Sciatic nerve (tissue), 2 donors: ENCODE data around the gene MUC7. TPM values are rescaled to one million over a fixed set of nuclear protein-coding genes. Genes with fewer than 3 reads are reported as not detected.
"Not testable (repeated sequence)": the region's sequence is repeated elsewhere in the genome, so short reads cannot be mapped to it uniquely, and the experiment has no call there.

ENCODE experiments used
- ATAC-seq: fragments of 200-7000 bp; cut with Tn5 transposase; one replicate; pipeline ENCODE4 v1.9.1; 2020; ENCODE audit warnings: mild to moderate bottlenecking, moderate library complexity
- DNase-seq: peaks from one replicate; pipeline ENCODE4 v3.0.0-alpha.2; 2020; ENCODE audit warnings: low spot score
- intact Hi-C: fragments of 100-400 bp; cut with DNase I; formaldehyde crosslinking; loops from one replicate; pipeline ENCODE4 v1.14.2; 2022
- total RNA-seq: library from RNA; stranded (reverse); fragmentation: NEBNext Ultra II Directional; extraction: Animal tissue kit (Norgen Biotek cat#: 25700); gene quantifications from one replicate; pipeline ENCODE4 v1.2.1, GENCODE V29; 2021
- donor health status: DM: no; HTN: no; CAD: no.
- donor health status: DM: no; HTN: no; CAD: no.

MUC7 gene
- not detected for total RNA-seq

- ATAC-seq (no peak), DNase-seq (no peak)
- intact Hi-C loops = no loop called here
These were observed at the start of gene MUC7 for GRCh38 chr4:70471897-70472296. Gene MUC7 (plus strand): TSS chr4:70472197. CDS start chr4:70474022, 1,825 bp downstream.

DNA sequence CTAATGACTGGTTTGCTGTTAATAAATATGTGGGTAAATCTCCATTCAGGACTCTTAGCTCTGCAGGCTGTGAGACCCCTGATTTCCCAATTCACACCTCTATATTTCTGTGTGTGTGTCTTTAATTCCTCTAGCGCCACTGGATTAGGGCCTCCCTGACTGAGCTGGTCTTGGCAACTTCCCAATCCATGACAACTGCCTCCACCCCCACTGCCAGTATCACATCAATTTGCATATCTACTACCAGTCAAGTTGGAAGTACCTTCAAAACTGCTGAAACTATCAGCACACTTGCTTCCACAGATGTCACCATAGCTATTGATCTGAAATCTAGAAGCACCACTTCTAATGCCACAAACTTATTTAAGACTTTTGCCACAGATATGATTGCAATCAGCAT lies 46.7 kb upstream of the MUC7 start:
- intact Hi-C loops = no loop called here
- DNase-seq (no peak), ATAC-seq (no peak)

GRCh38 chr4:70426789-70427188 lies 45.2 kb upstream of the MUC7 start:
- DNase-seq (no peak), ATAC-seq (no peak)
- intact Hi-C loops = no loop called here

DNA sequence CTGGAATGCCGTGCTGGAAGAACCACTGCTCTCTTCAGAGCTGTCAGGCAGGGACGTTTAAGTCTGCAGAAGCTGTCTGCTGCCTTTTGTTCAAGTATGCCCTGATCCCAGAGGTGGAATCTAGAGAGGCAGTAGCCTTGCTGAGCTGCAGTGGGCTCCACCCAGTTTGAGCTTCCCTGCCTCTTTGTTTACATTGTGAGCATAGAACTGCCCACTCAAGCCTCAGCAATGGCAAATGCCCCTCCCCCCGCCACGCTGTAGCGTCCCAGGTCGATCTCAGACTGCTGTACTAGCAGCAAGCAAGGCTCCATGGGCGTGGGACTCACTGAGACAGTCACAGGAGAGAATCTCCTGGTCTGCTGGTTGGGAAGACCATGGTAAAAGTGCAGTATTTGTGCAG lies 34.8 kb upstream of the MUC7 start:
- no peak for ATAC-seq
- intact Hi-C loops = no loop called here

GRCh38 chr4:70442474-70442873 lies 29.5 kb upstream of the MUC7 start:
- DNase-seq (no peak), ATAC-seq (no peak)
- intact Hi-C loops = no loop called here

More for the DNA sequence above, 34.8 kb upstream of the MUC7 start:
- DNase-seq = no peak

DNA sequence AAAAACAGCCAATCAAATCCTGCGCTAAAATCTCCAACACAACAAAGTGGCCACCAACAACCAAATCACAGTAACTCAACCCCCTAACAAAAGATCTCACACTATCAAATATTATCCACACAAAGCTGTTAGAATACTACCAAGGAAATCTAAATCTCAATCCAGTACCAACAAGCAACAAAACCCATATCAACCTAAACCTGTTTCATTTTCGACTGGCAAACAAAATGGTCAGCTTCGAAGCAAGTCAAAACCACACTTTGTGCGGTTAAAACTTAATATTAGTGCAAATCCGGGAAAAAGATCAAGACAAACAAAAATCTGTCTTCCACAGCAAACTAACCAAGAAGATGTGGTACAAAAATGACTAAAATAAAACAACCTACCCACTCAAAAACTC lies 28.7 kb upstream of the MUC7 start:
- intact Hi-C loops = no loop called here
- ATAC-seq (no peak), DNase-seq (no peak)

DNA sequence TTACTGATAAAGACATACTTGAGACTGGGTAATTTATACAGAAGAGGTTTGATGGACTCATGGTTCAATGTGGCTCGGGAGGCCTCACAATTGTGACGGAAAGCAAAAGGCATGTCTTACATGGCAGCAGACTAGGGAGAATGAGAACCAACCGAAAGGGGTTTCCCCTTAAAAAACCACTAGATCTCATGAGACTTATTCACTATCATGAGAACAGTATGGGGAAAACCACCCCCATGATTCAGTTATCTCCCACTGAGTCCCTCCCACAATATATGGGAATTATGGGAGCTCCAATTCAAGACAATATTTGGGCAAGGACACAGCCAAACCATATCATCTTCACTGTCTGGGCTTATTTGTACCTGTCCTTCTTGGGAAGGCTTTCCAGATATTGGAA lies 22.8 kb upstream of the MUC7 start:
- intact Hi-C loops = no loop called here
- ATAC-seq (no peak), DNase-seq (no peak)

DNA sequence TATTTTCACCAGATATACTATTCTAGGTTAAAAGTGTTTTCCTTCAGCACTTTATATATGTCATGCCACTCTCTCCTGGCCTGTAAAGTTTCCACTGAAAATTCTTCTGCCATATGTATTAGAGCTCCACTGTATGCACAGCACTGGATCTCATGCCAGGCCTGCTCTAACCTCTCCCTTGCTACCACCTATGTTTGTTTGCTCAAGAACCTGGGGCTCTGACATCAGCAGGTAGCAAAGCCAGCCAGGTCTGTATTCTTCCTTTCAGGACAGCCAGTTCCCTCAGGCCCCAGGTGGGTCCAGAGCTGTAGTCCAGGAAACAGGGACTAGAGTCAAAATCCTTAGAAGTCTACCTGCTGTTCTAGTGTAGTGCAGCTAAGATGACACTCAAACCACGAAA lies 19.1 kb upstream of the MUC7 start:
- DNase-seq (no peak), ATAC-seq (no peak)
- intact Hi-C loops = no loop called here

DNA sequence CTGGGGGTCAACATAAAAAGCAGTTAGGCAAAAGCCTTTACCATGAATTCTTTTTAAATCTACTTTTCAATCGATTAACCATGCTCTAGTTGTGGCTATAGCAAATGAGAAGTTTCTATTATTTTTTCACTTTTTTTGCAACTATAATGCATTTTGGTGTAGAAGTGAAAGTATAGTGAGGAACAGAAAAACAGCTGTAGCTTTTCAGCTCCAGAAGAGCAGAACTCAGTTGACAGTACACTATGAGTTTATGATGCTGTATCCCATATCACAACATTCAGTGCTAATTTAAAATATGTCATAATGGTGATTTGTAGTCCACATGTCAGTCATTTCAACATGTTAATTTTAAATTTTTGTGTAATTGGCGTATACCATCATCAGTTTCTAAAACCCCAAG lies 8.7 kb upstream of the MUC7 start:
- intact Hi-C loops = no loop called here
- ATAC-seq = no peak
- DNase-seq = no peak

- intact Hi-C loops = no loop called here
- DNase-seq = no peak
- no peak for ATAC-seq
These were observed 1.7 kb downstream of the MUC7 start for GRCh38 chr4:70473679-70474078.

DNA sequence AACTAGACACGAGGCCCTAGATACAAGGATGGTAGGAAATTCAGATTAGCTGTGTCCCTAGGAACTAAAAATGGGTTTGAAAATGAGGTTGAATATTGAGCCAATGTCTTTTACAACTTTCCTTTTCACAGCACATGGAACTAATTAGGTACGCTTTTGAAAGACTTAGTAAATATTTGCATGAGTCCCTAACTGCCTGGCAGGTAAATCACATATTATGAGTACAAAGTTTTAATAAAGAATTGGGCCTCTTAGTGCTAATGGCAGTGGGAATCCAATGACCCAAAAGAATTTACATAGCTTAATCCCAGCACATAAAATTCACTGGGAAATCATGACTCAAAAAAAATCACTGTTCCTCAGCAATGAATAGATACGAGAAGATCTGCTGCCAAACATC lies 16.8 kb downstream of the MUC7 start:
- DNase-seq (no peak), ATAC-seq (no peak)
- intact Hi-C loops = no loop called here

DNA sequence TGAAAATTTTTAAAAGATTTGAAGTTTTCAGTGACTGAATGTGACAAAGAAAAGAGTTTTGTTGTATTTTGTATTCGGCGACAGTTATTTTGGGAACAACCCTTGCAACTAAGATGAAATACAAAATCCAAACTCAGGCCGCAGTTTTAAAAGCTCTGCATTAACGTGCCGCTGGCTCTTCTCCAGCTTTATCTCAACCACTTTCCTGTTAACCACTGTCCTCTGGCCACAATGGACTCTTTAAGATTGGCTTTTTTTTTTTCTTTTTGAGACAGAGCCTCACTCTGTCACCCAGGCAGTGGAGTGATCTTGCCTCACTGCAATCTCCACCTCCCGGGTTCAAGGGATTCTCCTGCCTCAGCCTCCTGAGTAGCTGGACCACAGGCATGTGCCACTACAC lies 24.2 kb downstream of the MUC7 start:
- DNase-seq (no peak), ATAC-seq (no peak)
- intact Hi-C loops = no loop called here

DNA sequence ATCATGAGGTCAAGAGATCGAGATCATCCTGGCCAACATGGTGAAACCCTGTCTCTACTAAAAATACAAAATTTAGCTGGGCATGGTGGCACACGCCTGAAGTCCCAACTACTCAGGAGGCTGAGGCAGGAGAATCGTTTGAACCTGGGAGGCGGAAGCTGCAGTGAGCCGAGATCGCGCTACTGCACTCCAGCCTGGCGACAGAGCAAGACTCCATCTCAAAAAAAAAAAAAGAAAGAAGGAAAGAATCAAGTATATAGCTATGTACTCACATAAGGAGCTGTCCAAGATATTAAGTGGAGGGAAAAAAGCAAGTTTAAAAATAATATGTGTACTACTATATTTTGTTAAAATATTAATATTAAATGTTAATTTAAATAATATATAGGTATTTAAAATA lies 29.8 kb downstream of the MUC7 start:
- ATAC-seq, intact Hi-C loops, DNase-seq: not testable (repeated sequence)

GRCh38 chr4:70504733-70505132 lies 32.7 kb downstream of the MUC7 start:
- DNase-seq (no peak), ATAC-seq (no peak)
- intact Hi-C loops = no loop called here

- DNase-seq = peak; percentile 67
- intact Hi-C loops = no loop called here
- ATAC-seq = no peak
These were observed 33.3 kb downstream of the MUC7 start for GRCh38 chr4:70505151-70505748.

DNA sequence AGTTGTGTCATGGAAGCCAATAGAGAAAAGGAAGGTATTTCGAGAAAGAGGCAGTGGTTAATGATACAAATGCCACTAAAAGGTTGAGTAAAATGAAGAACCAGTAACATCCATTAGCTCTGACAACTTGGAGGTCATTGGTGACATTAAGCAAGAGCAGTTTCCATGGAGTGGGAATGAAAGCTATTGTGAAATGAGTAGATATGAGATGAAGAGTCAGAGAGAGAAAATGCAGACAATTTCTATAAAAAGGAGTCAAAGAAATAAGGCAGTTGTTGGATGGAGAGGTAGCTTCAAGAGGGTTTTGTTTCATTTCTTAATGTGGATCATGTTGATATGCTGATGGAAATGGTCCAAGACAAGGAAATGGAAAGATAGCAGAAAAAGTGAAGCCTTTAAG lies 36.8 kb downstream of the MUC7 start:
- no peak for ATAC-seq
- DNase-seq = no peak
- intact Hi-C loops = no loop called here

DNA sequence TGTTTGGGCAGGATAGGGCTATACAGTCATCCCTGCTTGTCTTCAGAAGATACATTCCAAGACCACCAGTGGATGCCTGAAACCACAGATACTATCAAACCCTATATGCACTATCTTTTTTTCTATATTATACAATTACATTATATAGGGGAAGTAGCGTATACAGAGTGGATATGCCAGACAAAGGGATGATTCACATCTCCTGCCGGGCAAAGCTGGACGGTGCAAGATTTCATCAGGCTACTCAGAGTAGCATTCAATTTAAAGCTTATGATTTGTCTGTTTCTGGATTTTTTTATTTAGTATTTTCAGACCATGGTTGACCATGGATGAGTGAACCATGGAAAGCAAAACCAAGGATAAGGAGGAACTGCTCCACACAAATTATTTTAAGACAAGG lies 39.4 kb downstream of the MUC7 start:
- intact Hi-C loops = no loop called here
- ATAC-seq = no peak
- DNase-seq = no peak

GRCh38 chr4:70515367-70516250 lies 43.6 kb downstream of the MUC7 start:
- intact Hi-C loops = loop anchor here (5.0 kb wide), 1 partner anchor 418 kb away; no protein-coding TSS in a partner anchor
- no peak for ATAC-seq
- DNase-seq = no peak

GRCh38 chr4:70518269-70518668 lies 46.3 kb downstream of the MUC7 start, which contains the start of gene AMTN:
Gene AMTN (plus strand): TSS chr4:70518569. CDS start chr4:70518778, 209 bp downstream.
- intact Hi-C loops = loop anchor here (5.0 kb wide), 1 partner anchor 421 kb away; no protein-coding TSS in a partner anchor
- ATAC-seq = no peak

DNA sequence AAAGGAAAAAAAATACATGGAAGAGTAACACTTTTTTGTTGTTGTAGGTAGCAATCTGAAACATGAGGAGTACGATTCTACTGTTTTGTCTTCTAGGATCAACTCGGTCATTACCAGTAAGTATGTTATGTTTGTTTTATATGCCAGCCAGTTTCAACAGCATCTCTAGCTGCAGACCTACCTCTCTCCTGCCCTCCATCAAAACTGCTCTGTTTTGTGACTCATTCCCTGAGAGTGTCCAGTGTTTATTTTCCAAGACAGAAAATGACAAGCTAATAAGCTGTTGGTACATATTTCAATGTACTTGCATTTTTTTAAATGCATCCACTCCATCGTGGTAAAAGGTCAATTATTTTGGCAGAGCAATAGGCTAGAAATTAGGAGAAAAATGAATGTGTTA lies 46.7 kb downstream of the MUC7 start:
- DNase-seq = no peak
- intact Hi-C loops = loop anchor here (5.0 kb wide), 1 partner anchor 421 kb away; no protein-coding TSS in a partner anchor
- no peak for ATAC-seq

More at GRCh38 chr4:70518269-70518668, 46.3 kb downstream of the MUC7 start, which contains the start of gene AMTN:
- no peak for DNase-seq
